H9 (cell line): ENCODE measurements around the gene PDE5A. TPM values are rescaled to one million over a fixed set of nuclear protein-coding genes. Genes with fewer than 3 reads are reported as not detected.
A peak's percentile ranks its signal among the peaks of the same experiment; 100 is the strongest.

Experiments used
- DNase-seq: peaks from one replicate; pipeline ENCODE4 v3.0.0-alpha.2; 2017
- H2AFZ ChIP-seq: one replicate; pipeline ENCODE4 v1.6.1; 2013; ENCODE audit warnings: mild to moderate bottlenecking, low read length, control low read depth, moderate library complexity
- H2AK5ac ChIP-seq: 2 replicates; pipeline ENCODE4 v1.6.1; 2013; ENCODE audit warnings: low read length, control low read depth, mixed read lengths; ENCODE audit not compliant: insufficient read length
- H2BK120ac ChIP-seq: one replicate; pipeline ENCODE4 v1.6.1; 2013; ENCODE audit warnings: low read depth, mild to moderate bottlenecking, low read length, control low read depth, inconsistent platforms; ENCODE audit not compliant: poor library complexity, severe bottlenecking
- H2BK12ac ChIP-seq: 2 replicates; pipeline ENCODE4 v1.6.1; 2013; ENCODE audit warnings: low read length, control low read depth, mixed read lengths, low read depth; ENCODE audit not compliant: insufficient read length
- H2BK15ac ChIP-seq: 2 replicates; pipeline ENCODE4 v1.6.1; 2013; ENCODE audit warnings: low read depth, low read length, control low read depth
- H2BK20ac ChIP-seq: one replicate; pipeline ENCODE4 v1.6.1; 2013; ENCODE audit warnings: low read depth, mild to moderate bottlenecking, low read length, control low read depth, inconsistent platforms; ENCODE audit not compliant: poor library complexity, severe bottlenecking
- H2BK5ac ChIP-seq: 2 replicates; pipeline ENCODE4 v1.6.1; 2013; ENCODE audit warnings: low read length, control low read depth, mixed read lengths; ENCODE audit not compliant: insufficient read length
- H3K14ac ChIP-seq: 2 replicates; pipeline ENCODE4 v1.6.1; 2013; ENCODE audit warnings: low read length, control low read depth; ENCODE audit not compliant: insufficient read depth
- H3K18ac ChIP-seq: 2 replicates; pipeline ENCODE4 v1.6.1; 2013; ENCODE audit warnings: low read depth, mild to moderate bottlenecking, mixed read lengths, low read length, control low read depth; ENCODE audit not compliant: insufficient read length
- H3K23ac ChIP-seq: 2 replicates; pipeline ENCODE4 v1.6.1; 2013; ENCODE audit warnings: low read length, control low read depth, mixed read lengths, low read depth; ENCODE audit not compliant: insufficient read length
- H3K23me2 ChIP-seq: 2 replicates; pipeline ENCODE4 v1.6.1; 2013; ENCODE audit warnings: low read depth, mild to moderate bottlenecking, mixed read lengths, low read length, control low read depth; ENCODE audit not compliant: insufficient read length, poor library complexity, severe bottlenecking
- H3K27ac ChIP-seq: 2 replicates; pipeline ENCODE4 v1.5.1; 2013; ENCODE audit warnings: low read length, control low read depth, mixed read lengths, low read depth; ENCODE audit not compliant: insufficient read length
- H3K27me3 ChIP-seq: 2 replicates; pipeline ENCODE4 v1.6.1; 2013; ENCODE audit warnings: low read length, control low read depth, inconsistent platforms; ENCODE audit not compliant: insufficient read depth
- H3K4ac ChIP-seq: 2 replicates; pipeline ENCODE4 v1.6.1; 2013; ENCODE audit warnings: low read depth, mild to moderate bottlenecking, control low read depth, inconsistent platforms, low read length, moderate library complexity
- H3K4me1 ChIP-seq: 2 replicates; pipeline ENCODE4 v1.6.1; 2013; ENCODE audit warnings: low read length, control low read depth, inconsistent platforms; ENCODE audit not compliant: insufficient read depth
- H3K4me2 ChIP-seq: 2 replicates; pipeline ENCODE4 v1.6.1; 2013; ENCODE audit warnings: low read length, control low read depth, mixed read lengths; ENCODE audit not compliant: insufficient read length, insufficient read depth
- H3K56ac ChIP-seq: 2 replicates; pipeline ENCODE4 v1.6.1; 2013; ENCODE audit warnings: low read depth, mild to moderate bottlenecking, mixed read lengths, low read length, control low read depth; ENCODE audit not compliant: insufficient read length
- H3K79me1 ChIP-seq: 2 replicates; pipeline ENCODE4 v1.6.1; 2013; ENCODE audit warnings: low read depth, mild to moderate bottlenecking, moderate library complexity, low read length, control low read depth, inconsistent platforms; ENCODE audit not compliant: insufficient read depth, poor library complexity, severe bottlenecking
- H3K79me2 ChIP-seq: 2 replicates; pipeline ENCODE4 v1.6.1; 2013; ENCODE audit warnings: low read length, control low read depth, inconsistent platforms; ENCODE audit not compliant: insufficient read depth
- H3K9ac ChIP-seq: 2 replicates; pipeline ENCODE4 v1.6.1; 2013; ENCODE audit warnings: low read length, control low read depth, mixed read lengths; ENCODE audit not compliant: insufficient read length; ENCODE audit errors: extremely low read depth
- H3K9me3 ChIP-seq: one replicate; pipeline ENCODE4 v1.6.1; 2013; ENCODE audit warnings: low read depth, low read length, inconsistent platforms; ENCODE audit not compliant: control insufficient read depth
- H3T11ph ChIP-seq: one replicate; pipeline ENCODE4 v1.6.1; 2013; ENCODE audit warnings: mild to moderate bottlenecking, low read length, control low read depth, inconsistent platforms
- H4K20me1 ChIP-seq: one replicate; pipeline ENCODE4 v1.6.1; 2013; ENCODE audit not compliant: control insufficient read depth, insufficient read length, insufficient read depth
- H4K5ac ChIP-seq: 2 replicates; pipeline ENCODE4 v1.6.1; 2013; ENCODE audit warnings: low read depth, mild to moderate bottlenecking, mixed read lengths, low read length, control low read depth; ENCODE audit not compliant: insufficient read length
- H4K8ac ChIP-seq: replicated peaks from 2 replicates; pipeline ENCODE4 v1.6.1; 2013; ENCODE audit warnings: low read length, control low read depth, mixed read lengths, low read depth; ENCODE audit not compliant: insufficient read length
- H4K91ac ChIP-seq: 2 replicates; pipeline ENCODE4 v1.6.1; 2013; ENCODE audit warnings: low read depth, mild to moderate bottlenecking, moderate library complexity, mixed read lengths, low read length, control low read depth; ENCODE audit not compliant: insufficient read length
- H3K27ac Mint-ChIP-seq, 3 experiments: 2 replicates in 2 of 3; 3 replicates in 1 of 3; pipeline ENCODE4 v1.8.0; 2020 to 2021; ENCODE audit warnings: mixed read lengths in 3 of 3, mild to moderate bottlenecking in 1 of 3, moderate library complexity in 1 of 3
- H3K27me3 Mint-ChIP-seq: 2 replicates; pipeline ENCODE4 v1.8.0; 2021; ENCODE audit warnings: low read depth, mild to moderate bottlenecking, moderate library complexity, mixed read lengths
- H3K36me3 Mint-ChIP-seq, 3 experiments: 2 replicates in 2 of 3; 3 replicates in 1 of 3; pipeline ENCODE4 v1.8.0; 2020 to 2021; ENCODE audit warnings: low read depth in 3 of 3, mixed read lengths in 3 of 3; ENCODE audit not compliant: insufficient read depth in 1 of 3
- H3K4me1 Mint-ChIP-seq, 2 experiments: 2 replicates each; pipeline ENCODE4 v1.8.0; 2020; ENCODE audit warnings: mixed read lengths in 2 of 2
- H3K4me3 Mint-ChIP-seq, 2 experiments: 2 replicates in 1 of 2; 3 replicates in 1 of 2; pipeline ENCODE4 v1.8.0; 2020 to 2021; ENCODE audit warnings: mild to moderate bottlenecking in 2 of 2, mixed read lengths in 2 of 2, moderate library complexity in 1 of 2
- H3K9me3 Mint-ChIP-seq, 2 experiments: 2 replicates in 1 of 2; 3 replicates in 1 of 2; pipeline ENCODE4 v1.8.0; 2020; ENCODE audit warnings: mild to moderate bottlenecking in 2 of 2, mixed read lengths in 2 of 2, moderate library complexity in 1 of 2
- WGBS: extraction: QIAGEN DNeasy Blood & Tissue Kit; methylation state at CpG from one replicate; pipeline ENCODE4 v1.1.7; 2013; ENCODE audit warnings: missing lambda C conversion rate, low lambda C conversion rate, mixed read lengths; ENCODE audit not compliant: insufficient read length; ENCODE audit errors: extremely low coverage; 5-methylcytosine and 5-hydroxymethylcytosine counted together
- total RNA-seq: library from RNA; stranded (reverse); gene quantifications from 2 replicates; pipeline ENCODE4 v1.2.1, GENCODE V29; 2021
- TF ChIP-seq, protein P1 (sequence below): fragments of 200-600 bp; sonication (generic); conservative IDR thresholded peaks from 3 replicates; pipeline ENCODE4 v1.8.0; 2021; ENCODE audit warnings: antibody characterized with exemption, mild to moderate bottlenecking

Gene PDE5A
- total RNA-seq, 1 experiment from 2014 or later: 15.7 TPM

DNA sequence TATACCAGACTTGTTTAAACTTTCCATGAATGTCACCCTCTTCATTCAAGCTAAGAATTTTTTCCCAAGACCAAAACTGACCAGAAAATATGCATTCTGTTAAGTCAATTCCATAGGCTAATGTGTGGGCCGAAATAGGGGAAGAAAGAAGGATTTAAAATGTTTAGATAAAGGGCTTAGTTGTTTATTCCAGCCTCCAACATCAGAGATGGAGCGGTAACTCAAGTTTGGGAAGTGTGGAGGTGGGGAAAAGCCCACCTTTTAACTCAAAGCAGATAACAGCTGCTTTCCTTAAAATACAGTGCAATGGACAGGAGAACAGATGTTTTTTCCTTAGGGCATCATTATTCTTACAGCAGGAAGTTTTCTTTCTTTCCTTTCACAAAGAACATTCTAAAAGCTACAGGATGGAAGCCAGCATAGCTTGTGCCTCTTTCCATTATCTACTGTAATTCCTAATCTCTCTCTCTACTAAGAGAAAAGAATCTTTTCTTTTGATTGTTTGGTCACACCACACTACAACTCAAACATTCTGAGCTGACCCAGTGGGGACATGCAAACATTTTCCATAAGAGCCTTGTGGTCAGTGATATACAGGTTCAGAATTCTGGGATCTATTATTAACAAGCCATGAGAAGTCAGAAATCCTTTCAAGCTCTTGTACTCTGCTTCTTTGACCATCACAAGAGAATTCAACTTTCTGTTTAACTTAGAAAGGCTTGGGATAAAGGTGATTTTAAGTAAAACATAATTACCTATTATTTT, 101.6 kb downstream of the PDE5A start:
- no peak overlapping the region for H2BK15ac ChIP-seq
- Mint-ChIP-seq H3K36me3 (peaks cover 2 to 12% (median 2%) of the 10 kb centered on the region in 3 experiments; a peak in 6 of 7 replicates), H3K4me3 (no peak overlapping the region), H3K9me3 (no peaks in the 10 kb centered on the region), H3K4me1 (peaks cover 28 to 37% of the 10 kb centered on the region in 2 experiments), H3K27me3 (no peaks in the 10 kb centered on the region), H3K27ac (peak overlapping the region in 2 of 3 experiments; percentile 86 to 93; a peak in 5 of 7 replicates)
- H3K9ac ChIP-seq: no peak overlapping the region
- H2BK20ac ChIP-seq: no peak overlapping the region
- no peaks in the 10 kb centered on the region for H3K79me1 ChIP-seq
- H3K18ac ChIP-seq: no peak overlapping the region
- no peaks in the 10 kb centered on the region for H3K79me2 ChIP-seq
- H3K4ac ChIP-seq: no peak overlapping the region
- no peak overlapping the region for H2BK12ac ChIP-seq
- no peak overlapping the region for H2AK5ac ChIP-seq
- whole genome bisulfite sequencing: no CpG with 5 or more reads among the region's 2 CpGs
- H2BK5ac ChIP-seq: no peak overlapping the region
- H4K20me1 ChIP-seq: no peaks in the 10 kb centered on the region
- no peak for DNase-seq
- H3K4me2 ChIP-seq: no peak overlapping the region
- no peak overlapping the region for H4K5ac ChIP-seq
- H3K56ac ChIP-seq: no peak overlapping the region
- H3K27ac ChIP-seq: no peak overlapping the region
- TF ChIP-seq, protein P1, sequence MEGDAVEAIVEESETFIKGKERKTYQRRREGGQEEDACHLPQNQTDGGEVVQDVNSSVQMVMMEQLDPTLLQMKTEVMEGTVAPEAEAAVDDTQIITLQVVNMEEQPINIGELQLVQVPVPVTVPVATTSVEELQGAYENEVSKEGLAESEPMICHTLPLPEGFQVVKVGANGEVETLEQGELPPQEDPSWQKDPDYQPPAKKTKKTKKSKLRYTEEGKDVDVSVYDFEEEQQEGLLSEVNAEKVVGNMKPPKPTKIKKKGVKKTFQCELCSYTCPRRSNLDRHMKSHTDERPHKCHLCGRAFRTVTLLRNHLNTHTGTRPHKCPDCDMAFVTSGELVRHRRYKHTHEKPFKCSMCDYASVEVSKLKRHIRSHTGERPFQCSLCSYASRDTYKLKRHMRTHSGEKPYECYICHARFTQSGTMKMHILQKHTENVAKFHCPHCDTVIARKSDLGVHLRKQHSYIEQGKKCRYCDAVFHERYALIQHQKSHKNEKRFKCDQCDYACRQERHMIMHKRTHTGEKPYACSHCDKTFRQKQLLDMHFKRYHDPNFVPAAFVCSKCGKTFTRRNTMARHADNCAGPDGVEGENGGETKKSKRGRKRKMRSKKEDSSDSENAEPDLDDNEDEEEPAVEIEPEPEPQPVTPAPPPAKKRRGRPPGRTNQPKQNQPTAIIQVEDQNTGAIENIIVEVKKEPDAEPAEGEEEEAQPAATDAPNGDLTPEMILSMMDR: no peak
- no peak overlapping the region for H2BK120ac ChIP-seq
- H4K8ac ChIP-seq: no peak overlapping the region
- no peak overlapping the region for H3K23ac ChIP-seq
- H3K27me3 ChIP-seq: no peaks in the 10 kb centered on the region
- no peaks in the 10 kb centered on the region for H3K9me3 ChIP-seq
- H3K4me1 ChIP-seq: 0 out of 2 replicates have a peak, but pooled peaks cover 2% of the 10 kb centered on the region
- H3K14ac ChIP-seq: no peak overlapping the region
- H3K23me2 ChIP-seq: no peaks in the 10 kb centered on the region
- H4K91ac ChIP-seq: no peak overlapping the region
- H2AFZ ChIP-seq: no peak overlapping the region
- no peak overlapping the region for H3T11ph ChIP-seq
